Keratinocyte (primary cell): ENCODE data around the gene SAMD4B. TPM values are rescaled to one million over a fixed set of nuclear protein-coding genes. Genes with fewer than 3 reads are reported as not detected.

ENCODE experiments used
- DNase-seq: peaks from one replicate; pipeline ENCODE4 v3.0.0-alpha.2; 2011; ENCODE audit warnings: low read depth, missing footprints, low spot score
- FAIRE-seq: peaks from 2 replicates; lab custom pipeline; 2011; peaks lifted over from hg19 to GRCh38; lab: Jason Lieb, UNC
- H2AFZ ChIP-seq: 2 replicates; pipeline ENCODE4 v1.6.0; 2012; ENCODE audit warnings: low read length, control low read depth, inconsistent platforms; ENCODE audit not compliant: control insufficient read depth
- H3K27ac ChIP-seq: 2 replicates; pipeline ENCODE4 v1.5.1; 2011; ENCODE audit warnings: low read length; ENCODE audit not compliant: control insufficient read depth, insufficient read depth
- H3K27me3 ChIP-seq: 3 replicates; pipeline ENCODE4 v1.6.0; 2011; ENCODE audit warnings: low read length; ENCODE audit not compliant: control insufficient read depth, insufficient read depth; ENCODE audit errors: extremely low read depth
- H3K36me3 ChIP-seq, 2 experiments: 2 replicates in 1 of 2; 3 replicates in 1 of 2; pipeline ENCODE4 v1.5.1; 2011; ENCODE audit warnings: low read length in 2 of 2, mild to moderate bottlenecking in 1 of 2; ENCODE audit not compliant: control insufficient read depth in 2 of 2, insufficient read depth in 2 of 2; ENCODE audit errors: extremely low read depth in 1 of 2
- H3K4me1 ChIP-seq: 3 replicates; pipeline ENCODE4 v1.5.1; 2011; ENCODE audit warnings: low read length; ENCODE audit not compliant: control insufficient read depth, insufficient read depth; ENCODE audit errors: extremely low read depth
- H3K4me2 ChIP-seq: 3 replicates; pipeline ENCODE4 v1.6.0; 2011; ENCODE audit warnings: low read depth, low read length; ENCODE audit not compliant: control insufficient read depth, insufficient read depth; ENCODE audit errors: extremely low read depth
- H3K4me3 ChIP-seq, 3 experiments: fragments of 200-600 bp in 1 of 3; sonication (generic) in 1 of 3; 2 replicates in 2 of 3; 3 replicates in 1 of 3; pipeline ENCODE4 v1.5.1; 2011 to 2016; ENCODE audit warnings: low read length in 3 of 3, mild to moderate bottlenecking in 3 of 3, control low read depth in 2 of 3, inconsistent platforms in 1 of 3, low read depth in 1 of 3, mixed read lengths in 1 of 3, mixed run types in 1 of 3, moderate library complexity in 1 of 3; ENCODE audit not compliant: control insufficient read depth in 2 of 3, insufficient read depth in 2 of 3; ENCODE audit errors: extremely low read depth in 1 of 3
- H3K79me2 ChIP-seq: 2 replicates; pipeline ENCODE4 v1.6.0; 2012; ENCODE audit warnings: low read length; ENCODE audit not compliant: control insufficient read depth, insufficient read depth
- H3K9ac ChIP-seq: 3 replicates; pipeline ENCODE4 v1.6.0; 2011; ENCODE audit warnings: low read length; ENCODE audit not compliant: control insufficient read depth, insufficient read depth; ENCODE audit errors: extremely low read depth
- H3K9me1 ChIP-seq: 3 replicates; pipeline ENCODE4 v1.6.0; 2011; ENCODE audit warnings: low read length; ENCODE audit not compliant: control insufficient read depth, insufficient read depth; ENCODE audit errors: extremely low read depth
- H3K9me3 ChIP-seq: 2 replicates; pipeline ENCODE4 v1.5.1; 2012; ENCODE audit warnings: low read depth, low read length; ENCODE audit not compliant: control insufficient read depth
- H4K20me1 ChIP-seq: 3 replicates; pipeline ENCODE4 v1.6.0; 2011; ENCODE audit warnings: low read length; ENCODE audit not compliant: control insufficient read depth, insufficient read depth; ENCODE audit errors: extremely low read depth
- CTCF ChIP-seq, 3 experiments: IDR thresholded peaks in 1 of 3; conservative IDR thresholded peaks in 1 of 3; optimal IDR thresholded peaks in 1 of 3; 2 replicates in 2 of 3; 3 replicates in 1 of 3; pipeline versions ENCODE3 to v1.5.1; 2011; ENCODE audit warnings: low read length in 3 of 3, mild to moderate bottlenecking in 3 of 3, moderate library complexity in 2 of 3, control low read depth in 1 of 3, inconsistent platforms in 1 of 3; ENCODE audit not compliant: insufficient read depth in 2 of 3; ENCODE audit errors: extremely low read depth in 1 of 3
- EZH2 ChIP-seq: IDR thresholded peaks from one replicate; pipeline ENCODE4 v1.6.1; 2012; ENCODE audit warnings: inconsistent platforms, mild to moderate bottlenecking, low read length, moderate library complexity
- dilution Hi-C: fragments of 300-500 bp; cut with MboI; formaldehyde crosslinking; loops from one replicate; pipeline ENCODE4 v1.7.0; 2020; ENCODE audit warnings: low sequenced_read_pairs; ENCODE audit not compliant: extremely low pct_ligation_motif_present
- polyA plus RNA-seq, 5 experiments: library from polyadenylated mRNA; depleted of rRNA in 3 of 5; stranded (reverse) in 3 of 5; stranded (forward) in 1 of 5; unstranded in 1 of 5; fragments of >200 nt; gene quantifications; 1 replicate in 1 of 5; 2 replicates in 3 of 5; 3 replicates in 1 of 5; pipeline versions ENCODE4 v1.2.1 to v1.2.3, GENCODE V29; 2011 to 2012; ENCODE audit warnings: missing spikeins in 2 of 5, low read depth in 1 of 5, low replicate concordance in 1 of 5

SAMD4B gene
- polyA plus RNA-seq, 1 donor (not counting 4 experiments of a cell fraction or from before 2014, with no cell fraction given) = 20.9 TPM

GRCh38 chr19:39420769-39421168 lies 78.5 kb downstream of the SAMD4B start:
- H3K9me1 ChIP-seq = no peaks in the 10 kb centered on the region
- dilution Hi-C loops = no loop called here
- H3K27me3 ChIP-seq = no peaks in the 10 kb centered on the region
- H3K9ac ChIP-seq = no peak overlapping the region
- H3K4me2 ChIP-seq = no peak overlapping the region
- DNase-seq (no peak), FAIRE-seq (no peak)
- no peaks in the 10 kb centered on the region for H3K79me2 ChIP-seq
- peaks cover 8 to 14% of the 10 kb centered on the region in 2 experiments for H3K36me3 ChIP-seq
- no peaks in the 10 kb centered on the region for H3K4me1 ChIP-seq
- H3K27ac ChIP-seq = no peak overlapping the region
- no peaks in the 10 kb centered on the region for H4K20me1 ChIP-seq
- H3K9me3 ChIP-seq = no peaks in the 10 kb centered on the region
- H2AFZ ChIP-seq = no peak overlapping the region
- H3K4me3 ChIP-seq = no peak overlapping the region
- TF ChIP-seq EZH2 (no peak), CTCF (optimal IDR thresholded peaks at IDR 0.05 in 1 of 3, IDR thresholded peaks at IDR 0.05 in 1 of 3, conservative IDR thresholded peaks at IDR 0.05 in 1 of 3; ENCODE audit: extremely low read depth in 1 of 3, insufficient read depth in 2 of 3, low read length in 3 of 3) (no peak)

GRCh38 chr19:39422020-39422419 lies 79.8 kb downstream of the SAMD4B start:
- no peak overlapping the region for H3K4me2 ChIP-seq
- no peaks in the 10 kb centered on the region for H3K79me2 ChIP-seq
- H2AFZ ChIP-seq = no peak overlapping the region
- no peak overlapping the region for H3K27ac ChIP-seq
- no peaks in the 10 kb centered on the region for H3K9me3 ChIP-seq
- no peak for TF ChIP-seq CTCF (optimal IDR thresholded peaks at IDR 0.05 in 1 of 3, IDR thresholded peaks at IDR 0.05 in 1 of 3, conservative IDR thresholded peaks at IDR 0.05 in 1 of 3; ENCODE audit: extremely low read depth in 1 of 3, insufficient read depth in 2 of 3, low read length in 3 of 3)
- no peak for TF ChIP-seq EZH2
- H3K4me3 ChIP-seq = no peak overlapping the region
- no peaks in the 10 kb centered on the region for H4K20me1 ChIP-seq
- FAIRE-seq = no peak
- dilution Hi-C loops = no loop called here
- H3K9ac ChIP-seq = no peak overlapping the region
- no peak for DNase-seq
- H3K4me1 ChIP-seq = no peaks in the 10 kb centered on the region
- H3K36me3 ChIP-seq = peaks cover 6 to 9% of the 10 kb centered on the region in 2 experiments
- no peaks in the 10 kb centered on the region for H3K9me1 ChIP-seq
- H3K27me3 ChIP-seq = no peaks in the 10 kb centered on the region
